Muscle of leg (tissue), 11 donors: Measurements from ENCODE around the gene ANTXR1. TPM values are rescaled to one million over a fixed set of nuclear protein-coding genes. Genes with fewer than 3 reads are reported as not detected.
A peak's percentile ranks its signal among the peaks of the same experiment; 100 is the strongest.

Experiments
- DNase-seq: peaks from one replicate; pipeline ENCODE4 v3.0.0; 2013
- H3K27ac ChIP-seq: one replicate; pipeline ENCODE4 v1.5.1; 2013; ENCODE audit warnings: mild to moderate bottlenecking, low read length, control low read depth
- H3K27me3 ChIP-seq: one replicate; pipeline ENCODE4 v1.6.1; 2013; ENCODE audit warnings: low read length; ENCODE audit not compliant: control insufficient read depth, insufficient read depth
- H3K36me3 ChIP-seq: one replicate; pipeline ENCODE4 v1.6.1; 2013; ENCODE audit warnings: low read length; ENCODE audit not compliant: control insufficient read depth, insufficient read depth
- H3K4me1 ChIP-seq: one replicate; pipeline ENCODE4 v1.6.1; 2013; ENCODE audit warnings: low read length; ENCODE audit not compliant: control insufficient read depth, insufficient read depth
- H3K4me3 ChIP-seq: one replicate; pipeline ENCODE4 v1.5.1; 2013; ENCODE audit warnings: low read length, control low read depth
- H3K9me3 ChIP-seq: replicated peaks from 2 replicates; pipeline ENCODE4 v1.6.1; 2013; ENCODE audit warnings: low read depth, low read length; ENCODE audit not compliant: control insufficient read depth
- WGBS: methylation state at CpG from one replicate; pipeline ENCODE4 v1.1.5; 2013; ENCODE audit warnings: missing lambda C conversion rate; ENCODE audit not compliant: insufficient coverage; 5-methylcytosine and 5-hydroxymethylcytosine counted together
- polyA plus RNA-seq, 8 donors: library from polyadenylated mRNA; unstranded; fragments of 120-200 nt; gene quantifications; one replicate each; pipeline versions ENCODE4 v1.2.1 to v1.2.3, GENCODE V29; 2013; ENCODE audit warnings: inconsistent platforms in 1 of 8, low replicate concordance in 1 of 8; ENCODE audit not compliant: insufficient read length in 8 of 8, insufficient read depth in 1 of 8
- total RNA-seq: library from RNA; stranded (reverse); fragments of 120-200 nt; gene quantifications from one replicate; pipeline ENCODE4 v1.2.4, GENCODE V29; 2013

ANTXR1 gene
- total and polyA plus RNA-seq, 9 donors: 84.4 to 187 (median 133) TPM

- Histone ChIP-seq H3K4me1 (peaks cover 26% of the 10 kb centered on the region), H3K36me3 (peaks cover 8% of the 10 kb centered on the region), H3K4me3 (no peak overlapping the region), H3K27me3 (no peaks in the 10 kb centered on the region), H3K27ac (no peak overlapping the region), H3K9me3 (no peaks in the 10 kb centered on the region)
- no peak for DNase-seq
- 40% methylated on average over 1 of the region's 6 CpGs for WGBS
These were observed 224.2 kb downstream of the ANTXR1 start for GRCh38 chr2:69237070-69237670.

DNA sequence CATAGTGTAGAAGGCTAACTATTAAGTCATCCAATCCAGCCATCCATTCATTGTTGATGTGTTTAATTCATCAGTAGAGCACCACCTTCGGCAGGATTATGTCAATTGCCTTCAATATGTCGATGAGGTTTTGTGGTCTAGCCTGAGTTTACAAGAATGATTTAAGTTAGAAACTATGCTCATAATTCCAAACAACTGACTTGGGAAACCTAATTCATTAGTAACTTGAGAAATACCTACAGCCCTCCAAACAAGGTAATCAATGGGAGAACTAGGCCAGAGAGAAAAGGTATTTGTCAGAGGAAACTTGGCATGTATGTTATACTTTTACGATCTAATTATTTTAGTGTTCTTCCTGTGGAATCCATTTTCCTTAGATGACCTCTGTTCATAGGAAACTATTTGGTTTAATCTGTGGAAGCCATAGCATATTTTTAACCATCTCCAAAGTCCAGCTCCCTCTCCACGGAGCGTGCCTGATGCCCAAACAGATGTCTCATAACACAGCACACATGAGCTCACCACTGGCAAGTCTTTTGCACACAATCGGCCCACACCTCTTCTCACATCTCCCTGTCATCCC, 225.6 kb downstream of the ANTXR1 start:
- DNase-seq: peak; percentile 66
- no peak overlapping the region for H3K4me3 ChIP-seq
- WGBS: 33% methylated on average over 2 of the region's 6 CpGs
- H3K36me3 ChIP-seq: peaks cover 11% of the 10 kb centered on the region
- no peak overlapping the region for H3K27ac ChIP-seq
- no peaks in the 10 kb centered on the region for H3K9me3 ChIP-seq
- peaks cover 39% of the 10 kb centered on the region for H3K4me1 ChIP-seq
- no peaks in the 10 kb centered on the region for H3K27me3 ChIP-seq

GRCh38 chr2:69241093-69241492, 228.1 kb downstream of the ANTXR1 start:
- WGBS: no CpG with 5 or more reads among the region's 7 CpGs
- peak; percentile 97 for DNase-seq
- Histone ChIP-seq H3K27ac (peak overlapping the region; percentile 75), H3K27me3 (no peaks in the 10 kb centered on the region), H3K4me3 (no peak overlapping the region), H3K9me3 (peaks cover 2% of the 10 kb centered on the region), H3K4me1 (peaks cover 40% of the 10 kb centered on the region), H3K36me3 (peaks cover 27% of the 10 kb centered on the region)

- 67% methylated on average over 3 of the region's 9 CpGs for WGBS
- peak overlapping the region; percentile 75 for H3K27ac ChIP-seq
- peaks cover 34% of the 10 kb centered on the region for H3K36me3 ChIP-seq
- peaks cover 2% of the 10 kb centered on the region for H3K9me3 ChIP-seq
- H3K4me1 ChIP-seq: peaks cover 40% of the 10 kb centered on the region
- peak; percentile 76 for DNase-seq
- H3K4me3 ChIP-seq: no peak overlapping the region
- H3K27me3 ChIP-seq: no peaks in the 10 kb centered on the region
These were observed 228.9 kb downstream of the ANTXR1 start for GRCh38 chr2:69241664-69242514.

DNA sequence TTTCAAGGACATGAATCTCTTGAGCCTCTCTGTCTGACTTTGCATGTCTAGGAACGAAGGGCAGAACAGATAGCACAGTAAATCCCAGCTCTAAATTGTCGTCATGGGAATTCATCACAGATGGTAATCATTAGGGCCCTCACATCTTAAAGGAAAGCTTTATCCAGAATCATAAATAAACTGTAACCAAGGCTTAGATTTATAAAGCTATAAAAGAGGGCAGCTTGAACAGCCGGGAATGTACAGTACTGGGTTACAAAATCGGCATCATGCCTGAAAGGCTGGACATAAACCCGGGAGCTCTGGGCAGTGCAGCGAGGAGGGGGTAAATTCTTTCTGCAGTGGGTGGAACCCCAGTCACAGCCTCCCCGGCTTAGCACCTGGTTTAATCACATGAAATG, 229.7 kb downstream of the ANTXR1 start:
- peaks cover 38% of the 10 kb centered on the region for H3K4me1 ChIP-seq
- peaks cover 41% of the 10 kb centered on the region for H3K36me3 ChIP-seq
- peak; percentile 89 for DNase-seq
- WGBS: 17% methylated on average over 6 of the region's 7 CpGs
- no peaks in the 10 kb centered on the region for H3K27me3 ChIP-seq
- H3K27ac ChIP-seq: peak overlapping the region; percentile 75
- no peak overlapping the region for H3K4me3 ChIP-seq
- H3K9me3 ChIP-seq: peaks cover 2% of the 10 kb centered on the region

DNA sequence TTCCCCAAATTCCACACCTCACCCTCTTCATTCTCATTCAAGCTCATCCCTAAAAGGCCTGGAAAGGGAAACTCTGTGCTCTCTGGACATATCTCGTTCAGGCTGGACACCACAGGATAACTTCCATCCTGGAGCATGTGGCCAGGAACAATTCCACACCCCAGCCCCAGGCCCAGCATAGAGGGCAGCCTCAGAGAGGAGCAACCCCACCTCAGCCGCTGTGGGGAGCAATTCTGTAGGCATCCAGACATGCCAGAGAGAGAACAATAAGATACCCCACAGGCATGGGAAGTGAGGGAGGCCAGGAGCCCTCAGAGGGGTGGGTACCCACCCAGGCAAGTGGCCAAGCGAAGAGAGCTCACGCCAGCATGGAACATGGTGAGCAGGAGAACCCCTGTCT, 230.7 kb downstream of the ANTXR1 start:
- peaks cover 39% of the 10 kb centered on the region for H3K36me3 ChIP-seq
- peaks cover 38% of the 10 kb centered on the region for H3K4me1 ChIP-seq
- no peak overlapping the region for H3K4me3 ChIP-seq
- no peak for DNase-seq
- peaks cover 2% of the 10 kb centered on the region for H3K9me3 ChIP-seq
- no peak overlapping the region for H3K27ac ChIP-seq
- no peaks in the 10 kb centered on the region for H3K27me3 ChIP-seq
- 93% methylated on average over 4 of the region's 4 CpGs for WGBS

DNA sequence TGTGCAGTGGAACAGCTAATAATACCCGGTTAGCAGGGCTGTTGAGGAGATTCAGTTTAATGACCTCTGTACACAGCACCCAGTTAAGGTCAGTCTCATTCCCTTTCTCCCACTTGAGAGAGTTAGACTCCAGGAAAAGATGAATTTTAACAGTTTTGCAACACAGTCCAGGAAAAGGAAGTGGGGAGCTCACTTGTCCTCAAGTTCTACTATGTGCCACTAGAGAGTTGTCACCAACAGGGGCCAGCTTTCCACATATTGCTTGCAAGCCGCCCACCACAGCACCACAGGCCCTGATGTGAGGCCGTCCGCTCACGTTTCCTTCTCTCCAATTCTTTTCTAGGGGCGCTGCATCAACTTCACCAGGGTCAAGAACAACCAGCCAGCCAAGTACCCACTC, 231.9 kb downstream of the ANTXR1 start:
- DNase-seq: no peak
- Histone ChIP-seq H3K36me3 (peaks cover 36% of the 10 kb centered on the region), H3K4me1 (peaks cover 36% of the 10 kb centered on the region), H3K9me3 (peaks cover 2% of the 10 kb centered on the region), H3K4me3 (no peak overlapping the region), H3K27me3 (no peaks in the 10 kb centered on the region), H3K27ac (no peak overlapping the region)
- WGBS: 86% methylated on average over 5 of the region's 6 CpGs

- Histone ChIP-seq H3K27me3 (no peaks in the 10 kb centered on the region), H3K4me1 (peaks cover 13% of the 10 kb centered on the region), H3K4me3 (no peak overlapping the region), H3K27ac (no peak overlapping the region), H3K36me3 (peaks cover 34% of the 10 kb centered on the region), H3K9me3 (peaks cover 2% of the 10 kb centered on the region)
- 98% methylated on average over 8 of the region's 9 CpGs for WGBS
- no peak for DNase-seq
These were observed 234.6 kb downstream of the ANTXR1 start for GRCh38 chr2:69247583-69247982.

GRCh38 chr2:69248232-69248631, 235.3 kb downstream of the ANTXR1 start:
- WGBS: 100% methylated on average over 1 of the region's 4 CpGs
- Histone ChIP-seq H3K27ac (no peak overlapping the region), H3K9me3 (peaks cover 2% of the 10 kb centered on the region), H3K27me3 (no peaks in the 10 kb centered on the region), H3K4me3 (no peak overlapping the region), H3K4me1 (peaks cover 7% of the 10 kb centered on the region), H3K36me3 (peaks cover 33% of the 10 kb centered on the region)
- no peak for DNase-seq

DNA sequence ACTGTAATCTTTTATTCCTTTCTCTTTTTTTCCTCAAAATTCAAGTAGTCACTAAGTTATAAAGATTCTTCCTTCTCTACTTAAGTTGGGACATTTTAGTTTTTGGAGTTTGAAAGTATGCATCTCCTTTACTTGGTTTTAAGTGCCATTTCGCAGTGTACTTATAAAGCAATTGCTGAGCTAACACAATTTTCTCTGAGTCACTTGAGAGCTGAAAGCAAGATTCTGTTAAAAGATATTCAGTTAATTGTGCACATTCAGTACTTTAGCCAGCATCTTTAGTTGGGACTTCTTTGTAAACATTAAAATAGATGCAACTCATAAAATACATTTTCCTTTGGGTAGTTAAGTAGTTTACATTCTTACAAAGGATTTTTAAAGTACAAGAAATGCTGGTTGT, 238.0 kb downstream of the ANTXR1 start:
- no peak for DNase-seq
- no CpG with 5 or more reads among the region's 1 CpG for WGBS
- Histone ChIP-seq H3K4me3 (no peak overlapping the region), H3K27me3 (no peaks in the 10 kb centered on the region), H3K36me3 (peaks cover 17% of the 10 kb centered on the region), H3K4me1 (peaks cover 18% of the 10 kb centered on the region), H3K27ac (no peak overlapping the region), H3K9me3 (no peaks in the 10 kb centered on the region)
